ENCODE measurements around the gene ZNHIT2. TPM values are rescaled to one million over a fixed set of nuclear protein-coding genes. Genes with fewer than 3 reads are reported as not detected.

ZNHIT2 gene
- total RNA-seq, 4 donors from 2014 or later = 17.3 to 38.5 (median 25.9) TPM

- Histone ChIP-seq H3K36me3 (peaks cover 12 to 21% of the 10 kb centered on the region in 2 donors), H3K27ac (peak overlapping the region; percentile 39 to 74 (median 62)), H3K9me3 (no peaks in the 10 kb centered on the region), H3K4me1 (peaks cover 37 to 43% of the 10 kb centered on the region in 2 donors), H3K4me3 (replicated peaks in 1 of 3) (peak overlapping the region in 2 of 3 donors; percentile 24 to 45), H3K27me3 (no peaks in the 10 kb centered on the region)
- DNase-seq = peak; percentile 69 to 76
- TF ChIP-seq POLR2A (IDR thresholded peaks at IDR 0.05) (peak in 1 of 2 donors; percentile 23), CTCF (IDR thresholded peaks at IDR 0.05) (peak; percentile 51 to 95 (median 90))
- WGBS, 2 donors = 1 to 6% methylated on average over 7 to 31 of the region's 57 CpGs
- intact Hi-C loops (cut with DNase I) = loop anchor here (5.0 to 10.0 kb wide), 3 partner anchors 70 to 198 kb away; partner anchors contain the start of genes ARL2, ATG2A and CAPN1
Observed at GRCh38 chr11:65112546-65113360, 4.7 kb downstream of the ZNHIT2 start.

- intact Hi-C loops (cut with DNase I) = loop anchor here (5.0 to 10.0 kb wide), 3 partner anchors 70 to 197 kb away; partner anchors contain the start of genes ARL2, ATG2A and CAPN1
Observed at GRCh38 chr11:65111744-65112545, 5.6 kb downstream of the ZNHIT2 start, which contains the start of gene TM7SF2. Gene TM7SF2 (plus strand): TSS chr11:65111872. CDS start chr11:65112016, 144 bp downstream.

GRCh38 chr11:65111159-65111743, 6.2 kb downstream of the ZNHIT2 start:
- Histone ChIP-seq H3K4me3 (replicated peaks in 1 of 3) (no peak overlapping the region), H3K36me3 (peaks cover 14 to 22% of the 10 kb centered on the region in 2 donors), H3K27ac (no peak overlapping the region), H3K27me3 (no peaks in the 10 kb centered on the region), H3K9me3 (no peaks in the 10 kb centered on the region), H3K4me1 (peaks cover 31 to 37% of the 10 kb centered on the region in 2 donors)
- no peak for TF ChIP-seq POLR2A (IDR thresholded peaks at IDR 0.05)
- TF ChIP-seq CTCF (IDR thresholded peaks at IDR 0.05) = no peak
- intact Hi-C loops (cut with DNase I) = loop anchor here (5.0 to 10.0 kb wide), 3 partner anchors 71 to 196 kb away; partner anchors contain the start of genes ARL2, ATG2A and CAPN1
- WGBS, 2 donors = 74 to 86% methylated on average over 10 to 22 of the region's 31 CpGs
- DNase-seq = no peak

More at GRCh38 chr11:65111744-65112545, 5.6 kb downstream of the ZNHIT2 start, which contains the start of gene TM7SF2:
- WGBS, 2 donors = 1 to 2% methylated on average over 13 to 17 of the region's 64 CpGs
- peak; percentile 45 to 94 for TF ChIP-seq POLR2A (IDR thresholded peaks at IDR 0.05)
- TF ChIP-seq CTCF (IDR thresholded peaks at IDR 0.05) = no peak
- Histone ChIP-seq H3K4me3 (replicated peaks in 1 of 3) (peak within 1 kb of the TSS in 2 of 3 donors; percentile 24 to 45), H3K27ac (peak within 1 kb of the TSS; percentile 39 to 74 (median 62)), H3K9me3 (no peaks in the 10 kb centered on the region), H3K4me1 (peaks cover 37 to 43% of the 10 kb centered on the region in 2 donors), H3K36me3 (peaks cover 14 to 22% of the 10 kb centered on the region in 2 donors), H3K27me3 (no peaks in the 10 kb centered on the region)
- DNase-seq = peak; percentile 99

GRCh38 chr11:65110354-65110861, 7.1 kb downstream of the ZNHIT2 start:
- WGBS, 2 donors = 13 to 21% methylated on average over 9 to 18 of the region's 18 CpGs
- H3K4me1 ChIP-seq = peaks cover 24 to 29% of the 10 kb centered on the region in 2 donors

More at GRCh38 chr11:65110354-65110861, 7.1 kb downstream of the ZNHIT2 start:
- H3K9me3 ChIP-seq = no peaks in the 10 kb centered on the region
- no peak overlapping the region for H3K4me3 ChIP-seq (replicated peaks in 1 of 3)
- intact Hi-C loops (cut with DNase I) = loop anchor here (5.0 to 10.0 kb wide), 3 partner anchors 72 to 196 kb away; partner anchors contain the start of genes ARL2, ATG2A and CAPN1
- TF ChIP-seq CTCF (IDR thresholded peaks at IDR 0.05) = peak; percentile 90 to 99 (median 96)
- TF ChIP-seq POLR2A (IDR thresholded peaks at IDR 0.05) = no peak
- H3K27me3 ChIP-seq = no peaks in the 10 kb centered on the region
- no peak overlapping the region for H3K27ac ChIP-seq
- peaks cover 14 to 26% of the 10 kb centered on the region in 2 donors for H3K36me3 ChIP-seq
- peak; percentile 83 to 88 for DNase-seq
